ENCODE results near the gene ERICH6.
"Not testable (repeated sequence)": the region's sequence is repeated elsewhere in the genome, so short reads cannot be mapped to it uniquely, and the experiment has no call there.

The ERICH6 gene

GRCh38 chr3:150681057-150681456, 22.7 kb downstream of the ERICH6 start:
- no peak for DNase-seq

GRCh38 chr3:150680562-150680961, 23.2 kb downstream of the ERICH6 start:
- DNase-seq = no peak

GRCh38 chr3:150675587-150675986, 28.1 kb downstream of the ERICH6 start:
- no peak for DNase-seq

GRCh38 chr3:150673966-150674365, 29.8 kb downstream of the ERICH6 start:
- DNase-seq = no peak

- DNase-seq = no peak
Observed at GRCh38 chr3:150666167-150666566, 37.6 kb downstream of the ERICH6 start.

- no peak for DNase-seq
Observed at GRCh38 chr3:150663461-150663860, 40.3 kb downstream of the ERICH6 start.

GRCh38 chr3:150662410-150663200, 41.1 kb downstream of the ERICH6 start:
- DNase-seq = no peak

- DNase-seq = no peak
Observed at GRCh38 chr3:150656316-150656715, 47.4 kb downstream of the ERICH6 start.

- no peak for DNase-seq
Observed at GRCh38 chr3:150653110-150653561, 50.6 kb downstream of the ERICH6 start.

- DNase-seq = no peak
Observed at GRCh38 chr3:150640256-150640655, 63.5 kb downstream of the ERICH6 start.

- no peak for DNase-seq
Observed at GRCh38 chr3:150639262-150639661, 64.5 kb downstream of the ERICH6 start.

GRCh38 chr3:150636258-150636657, 67.5 kb downstream of the ERICH6 start:
- DNase-seq = no peak

GRCh38 chr3:150635526-150635925, 68.2 kb downstream of the ERICH6 start:
- DNase-seq = no peak

- DNase-seq = no peak
Observed at GRCh38 chr3:150635076-150635475, 68.6 kb downstream of the ERICH6 start.

GRCh38 chr3:150631515-150632221, 72.1 kb downstream of the ERICH6 start:
- DNase-seq = no peak

GRCh38 chr3:150627557-150627956, 76.2 kb downstream of the ERICH6 start:
- DNase-seq = no peak

- no peak for DNase-seq
Observed at GRCh38 chr3:150626148-150626930, 77.4 kb downstream of the ERICH6 start.

- no peak for DNase-seq
Observed at GRCh38 chr3:150623945-150624344, 79.8 kb downstream of the ERICH6 start.

- not testable (repeated sequence) for DNase-seq
Observed at GRCh38 chr3:150622955-150623354, 80.8 kb downstream of the ERICH6 start.

GRCh38 chr3:150620002-150620689, 83.6 kb downstream of the ERICH6 start:
- no peak for DNase-seq

GRCh38 chr3:150613709-150614480, 89.8 kb downstream of the ERICH6 start:
- DNase-seq = no peak

GRCh38 chr3:150613034-150613433, 90.7 kb downstream of the ERICH6 start:
- no peak for DNase-seq
